Stimulated activated CD8-positive, alpha-beta memory T cell treated with anti-CD3 and anti-CD28 coated beads, Interleukin-7, amount 100 ng/mL, for 48 hours (primary cell): ENCODE measurements around the gene SSNA1.

Source experiments
- DNase-seq, 2 donors: peaks; one replicate each; pipeline ENCODE4 v3.0.0-alpha.2; 2020; ENCODE audit warnings: low read depth in 1 of 2; ENCODE audit errors: extremely low read depth in 1 of 2

The SSNA1 gene

DNA sequence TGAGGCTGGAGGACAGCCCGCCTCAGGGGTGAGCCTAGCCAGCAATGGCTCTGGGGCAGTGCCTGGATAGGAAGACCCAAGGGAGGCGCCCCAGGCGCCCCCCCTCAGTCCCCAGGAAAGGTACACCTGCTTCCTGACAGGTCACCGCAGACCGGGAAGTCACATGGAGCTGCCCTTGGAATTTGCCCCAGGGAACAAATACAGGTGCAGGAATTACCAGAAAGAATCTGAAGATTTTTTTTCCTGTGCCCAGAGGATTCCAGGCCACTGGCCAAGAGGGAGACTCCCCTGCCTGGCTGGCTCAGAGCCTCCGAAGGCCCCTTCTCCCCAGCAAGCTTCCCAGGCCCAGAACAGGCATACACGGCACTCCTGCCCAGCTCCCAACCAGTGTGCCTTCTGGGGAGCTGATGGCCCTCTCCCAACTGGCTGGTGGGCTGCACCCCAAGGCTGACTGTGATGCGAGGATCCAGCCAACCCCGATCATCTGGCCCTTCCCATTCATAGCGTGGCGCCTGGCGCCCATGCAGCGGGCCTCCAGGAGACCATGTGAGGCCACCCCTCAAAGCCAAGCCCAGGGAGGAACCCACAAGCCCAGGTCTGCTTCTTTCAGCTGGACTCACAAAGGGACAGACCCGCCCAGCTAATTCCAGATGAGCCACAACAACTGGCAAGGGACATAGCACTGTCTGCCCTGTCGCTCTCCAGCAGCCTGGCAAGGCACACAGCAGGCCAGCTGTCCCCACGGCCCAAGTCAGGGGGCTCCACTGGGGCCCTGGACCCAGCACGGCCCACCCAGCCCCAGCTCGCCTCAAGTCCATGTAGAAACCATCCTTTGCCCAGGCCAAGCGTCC is 9.8 kb downstream of the SSNA1 start:
- DNase-seq = no peak

DNA sequence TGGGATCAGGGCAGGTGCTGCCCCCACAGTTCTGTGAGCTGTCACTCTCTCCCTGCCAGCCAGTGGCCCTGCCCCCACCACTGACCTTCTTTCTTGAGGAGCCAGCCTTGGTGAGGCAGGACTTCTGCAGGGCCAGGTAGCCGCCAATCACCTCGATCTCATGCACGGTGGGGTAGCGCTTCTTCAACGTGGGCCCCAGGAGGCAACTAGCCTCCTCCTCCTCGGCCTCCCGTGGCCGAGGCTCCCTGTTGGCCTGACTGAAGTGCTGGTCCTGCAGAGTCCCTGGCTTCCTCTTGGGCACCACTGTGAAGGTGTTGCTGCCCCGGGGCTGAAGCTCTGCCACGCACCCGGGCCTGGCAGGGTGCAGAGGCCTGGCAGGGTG is 10.4 kb downstream of the SSNA1 start:
- DNase-seq = no peak

DNA sequence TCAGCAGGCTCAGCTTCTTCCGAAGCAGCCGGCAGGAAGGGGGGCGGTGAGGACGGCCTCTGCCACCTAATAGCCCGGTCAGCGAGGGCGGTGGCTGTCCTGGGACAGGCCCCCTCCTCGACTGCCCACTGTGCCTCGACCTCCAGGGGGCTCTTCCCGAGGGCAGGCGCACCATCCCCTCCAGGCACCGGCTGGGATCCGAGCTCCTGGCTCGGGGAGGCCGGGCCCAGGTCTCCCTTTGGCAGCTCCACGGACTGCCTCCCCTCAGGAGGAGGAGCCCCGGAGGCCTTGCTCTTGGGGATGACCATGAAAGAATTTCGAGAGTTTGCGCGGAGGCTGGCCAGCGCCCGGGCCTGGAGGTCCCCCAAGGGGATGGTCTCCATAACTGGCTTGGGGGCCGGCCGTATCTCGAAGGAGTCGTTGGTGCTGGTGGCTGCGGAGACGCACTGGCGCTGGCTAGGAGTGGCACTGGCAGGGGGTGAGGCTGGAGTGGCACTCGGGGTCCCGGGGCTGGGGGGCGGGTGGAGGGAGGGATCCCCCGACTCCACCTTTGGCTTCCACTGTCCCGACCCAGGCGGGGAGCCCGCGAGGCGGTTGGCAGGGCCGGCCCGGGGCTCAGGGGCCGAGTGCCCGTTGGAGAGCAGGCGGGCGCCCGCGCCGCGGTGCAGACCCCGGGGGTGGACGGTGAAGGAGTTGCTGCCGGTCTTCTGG is 11.1 kb downstream of the SSNA1 start:
- DNase-seq = no peak

- peak; percentile 96 to 100 for DNase-seq
These were observed 12.1 kb downstream of the SSNA1 start, which contains the start of gene TPRN for GRCh38 chr9:137200311-137201204. TPRN (minus strand) TSS chr9:137200741; CDS start chr9:137200711, 30 bp downstream.

- no peak for DNase-seq
These were observed 12.9 kb downstream of the SSNA1 start for GRCh38 chr9:137201205-137201868.

DNA sequence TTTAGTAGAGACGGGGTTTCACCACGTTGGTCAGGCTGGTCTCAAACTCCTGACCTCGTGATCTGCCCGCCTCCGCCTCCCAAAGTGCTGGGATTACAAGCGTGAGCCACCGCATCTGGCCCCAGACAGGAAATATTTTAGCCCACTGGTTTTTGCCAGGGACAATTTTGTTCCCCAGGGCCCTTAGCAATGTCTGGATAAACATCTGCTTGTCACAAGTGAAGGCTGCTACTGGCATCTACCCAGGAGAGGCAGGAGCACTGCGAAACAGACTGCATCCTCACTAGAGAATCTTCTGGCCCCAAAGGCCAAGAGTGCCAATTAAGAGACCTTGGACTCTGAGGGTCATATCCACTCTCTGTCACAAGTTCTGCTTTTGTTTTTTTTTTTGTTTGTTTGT is 14.5 kb downstream of the SSNA1 start:
- DNase-seq = no peak

DNA sequence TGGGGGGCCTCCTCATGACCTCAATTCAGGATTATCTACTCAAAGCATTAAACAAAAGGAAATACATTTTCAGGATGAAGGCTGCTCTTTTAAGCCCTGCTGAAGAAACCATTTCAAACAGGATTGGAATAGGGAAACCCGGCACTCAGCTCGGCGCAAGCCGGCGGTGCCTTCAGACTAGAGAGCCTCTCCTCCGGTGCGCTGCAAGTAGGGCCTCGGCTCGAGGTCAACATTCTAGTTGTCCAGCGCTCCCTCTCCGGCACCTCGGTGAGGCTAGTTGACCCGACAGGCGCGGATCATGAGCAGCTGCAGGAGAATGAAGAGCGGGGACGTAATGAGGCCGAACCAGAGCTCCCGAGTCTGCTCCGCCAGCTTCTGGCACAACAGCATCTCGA is 16.3 kb downstream of the SSNA1 start:
- DNase-seq = no peak

- peak; percentile 88 to 89 for DNase-seq
These were observed 16.9 kb downstream of the SSNA1 start, which contains the start of the genes NDOR1 and TMEM203 for GRCh38 chr9:137205126-137206069. NDOR1 (plus strand) TSS chr9:137205700; CDS start chr9:137205778, 78 bp downstream. TMEM203 (minus strand) TSS chr9:137205648; CDS start chr9:137205414, 234 bp downstream.

DNA sequence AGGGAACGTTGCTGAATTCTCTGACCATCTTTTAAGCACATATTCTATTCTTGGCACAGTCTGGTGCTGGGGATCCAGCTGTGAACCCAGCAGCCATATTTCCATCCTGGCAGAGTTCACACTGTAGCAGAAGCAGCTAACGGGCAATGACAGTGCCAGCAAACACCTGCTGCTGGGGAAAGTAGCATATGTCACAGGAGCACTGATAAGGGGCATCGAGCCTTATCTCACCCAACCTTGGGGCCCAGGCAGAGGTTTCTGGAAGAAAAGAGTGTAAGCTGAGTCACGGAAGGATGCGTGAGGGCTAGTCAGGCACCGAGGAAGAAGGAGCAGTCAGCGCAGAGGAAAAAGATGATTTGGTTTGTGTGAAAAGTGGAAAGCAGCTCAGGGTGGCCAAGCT is 18.1 kb downstream of the SSNA1 start:
- no peak for DNase-seq

GRCh38 chr9:137211532-137211931 is 23.1 kb downstream of the SSNA1 start:
- no peak for DNase-seq

GRCh38 chr9:137212520-137212919 is 24.0 kb downstream of the SSNA1 start:
- DNase-seq = no peak

GRCh38 chr9:137213160-137214060 is 24.9 kb downstream of the SSNA1 start:
- no peak for DNase-seq

DNA sequence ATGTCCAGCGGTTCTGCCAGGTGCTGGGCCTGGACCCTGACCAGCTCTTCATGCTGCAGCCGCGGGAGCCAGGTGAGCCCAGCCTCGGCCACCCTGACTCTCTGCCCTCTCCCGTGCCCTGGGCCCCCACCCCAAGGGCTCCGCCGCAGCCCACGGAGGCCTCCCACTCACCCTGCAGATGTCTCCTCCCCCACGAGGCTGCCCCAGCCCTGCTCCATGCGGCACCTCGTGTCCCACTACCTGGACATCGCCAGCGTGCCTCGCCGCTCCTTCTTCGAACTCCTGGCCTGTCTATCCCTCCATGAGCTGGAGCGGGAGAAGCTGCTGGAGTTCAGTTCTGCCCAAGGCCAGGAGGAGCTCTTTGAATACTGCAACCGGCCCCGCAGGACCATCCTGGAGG is 26.1 kb downstream of the SSNA1 start:
- no peak for DNase-seq

DNA sequence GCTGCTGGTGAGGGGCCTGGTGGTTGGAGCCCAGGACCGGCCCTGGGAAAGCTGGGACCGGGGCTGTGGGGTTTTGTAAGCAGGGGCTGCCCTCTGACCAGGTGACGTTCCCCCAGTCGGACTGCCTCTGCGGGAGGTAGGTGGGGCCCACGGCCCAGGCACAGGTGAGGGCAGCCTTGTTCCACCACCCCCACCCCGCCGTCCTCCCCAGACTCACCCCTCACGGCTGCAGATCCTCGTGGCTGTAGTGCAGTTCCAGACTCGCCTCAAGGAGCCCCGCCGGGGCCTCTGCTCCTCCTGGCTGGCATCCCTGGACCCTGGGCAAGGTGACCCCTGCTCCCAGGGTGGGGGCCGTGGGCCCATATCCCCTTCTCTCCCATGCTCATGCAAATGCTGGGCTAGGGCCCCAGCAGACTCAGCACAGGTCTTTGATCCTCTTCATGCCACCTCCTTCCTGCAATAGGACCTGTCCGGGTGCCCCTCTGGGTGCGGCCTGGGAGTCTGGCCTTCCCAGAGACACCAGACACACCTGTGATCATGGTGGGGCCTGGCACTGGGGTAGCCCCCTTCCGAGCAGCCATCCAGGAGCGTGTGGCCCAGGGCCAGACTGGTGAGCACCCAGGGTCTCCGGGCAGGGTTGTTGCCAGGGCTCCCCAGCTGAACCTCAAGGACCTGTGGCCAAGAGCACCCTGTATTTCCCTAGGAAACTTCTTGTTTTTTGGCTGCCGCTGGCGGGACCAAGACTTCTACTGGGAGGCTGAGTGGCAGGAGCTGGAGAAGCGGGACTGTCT is 26.9 kb downstream of the SSNA1 start:
- no peak for DNase-seq

- no peak for DNase-seq
These were observed 27.9 kb downstream of the SSNA1 start for GRCh38 chr9:137216188-137216965.

DNA sequence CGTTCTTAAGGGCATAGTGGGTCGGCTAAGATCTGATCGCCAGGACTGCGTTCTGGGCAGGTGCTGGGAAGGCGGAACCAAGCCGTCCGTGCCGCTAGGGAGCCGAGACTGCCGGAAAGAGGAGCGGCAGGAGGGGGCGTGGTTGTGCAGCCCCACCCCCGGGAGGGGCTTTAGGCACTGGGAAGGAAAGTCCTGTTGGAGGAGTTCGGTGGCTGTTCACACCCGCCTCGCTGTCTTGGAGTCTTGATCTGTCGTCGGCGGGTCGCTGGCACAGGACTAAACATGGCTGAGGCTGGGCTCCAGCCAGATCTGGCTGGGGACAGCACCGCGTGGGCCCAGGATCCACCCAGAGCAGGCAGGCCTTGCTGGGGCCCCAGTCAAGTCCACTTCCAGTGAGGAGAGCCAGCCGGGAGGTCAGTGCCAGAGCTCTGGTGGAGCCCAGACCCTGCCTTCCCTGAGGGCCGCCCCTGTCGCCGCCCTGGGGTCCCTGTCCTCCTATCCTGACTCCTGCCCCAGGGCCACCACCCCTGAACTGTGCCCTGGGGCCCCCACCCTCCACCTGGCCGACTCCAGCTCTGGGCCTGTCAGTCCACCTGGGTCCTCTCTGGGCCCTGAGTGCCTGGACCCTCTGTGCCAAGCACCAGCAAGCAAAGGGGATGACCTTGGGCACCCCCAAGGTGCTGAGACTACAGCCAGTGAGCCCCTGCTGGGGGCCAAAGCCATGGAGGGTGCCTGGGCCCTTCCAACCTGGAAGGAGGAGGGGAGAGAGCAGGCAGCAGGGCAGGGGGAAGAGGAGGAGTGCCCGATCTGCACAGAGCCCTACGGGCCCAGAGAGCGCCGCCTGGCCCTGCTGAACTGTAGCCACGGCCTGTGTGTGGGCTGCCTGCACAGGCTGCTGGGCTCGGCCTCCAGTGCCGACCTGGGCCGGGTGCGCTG is 29.1 kb downstream of the SSNA1 start:
- DNase-seq = no peak
